PFSK-1 (cell line): ENCODE data around the gene NCAM2.

ENCODE experiments used
- FOXP2 ChIP-seq: optimal IDR thresholded peaks from 2 replicates; pipeline ENCODE3; 2011; ENCODE audit warnings: borderline replicate concordance, control low read depth, inconsistent platforms; ENCODE audit not compliant: insufficient read depth; ENCODE audit errors: extremely low read length, extremely low read depth
- POLR2AphosphoS5 ChIP-seq: IDR thresholded peaks from 2 replicates; pipeline ENCODE4 v1.6.1; 2012; ENCODE audit warnings: low read depth, mild to moderate bottlenecking, control low read depth, low read length, moderate library complexity
- SIN3A ChIP-seq: IDR thresholded peaks from 2 replicates; pipeline ENCODE4 v1.6.1; 2012; ENCODE audit warnings: mild to moderate bottlenecking, low read length, moderate library complexity, borderline replicate concordance; ENCODE audit not compliant: insufficient read depth
- TAF1 ChIP-seq: IDR thresholded peaks from 2 replicates; pipeline ENCODE4 v1.6.1; 2012; ENCODE audit warnings: low read length, control low read depth, borderline replicate concordance; ENCODE audit not compliant: insufficient read depth

- TF ChIP-seq SIN3A (no peak), POLR2AphosphoS5 (no peak), TAF1 (no peak), FOXP2 (no peak)
These were observed 190.4 kb downstream of the NCAM2 start for GRCh38 chr21:21188513-21189195.
